ENCODE data around the gene ZNF497. TPM values are rescaled to one million over a fixed set of nuclear protein-coding genes. Genes with fewer than 3 reads are reported as not detected.

Gene ZNF497
- polyA plus RNA-seq, 1 of the 3 experiments (the other 2 are of a cell fraction) = 1.1 TPM

DNA sequence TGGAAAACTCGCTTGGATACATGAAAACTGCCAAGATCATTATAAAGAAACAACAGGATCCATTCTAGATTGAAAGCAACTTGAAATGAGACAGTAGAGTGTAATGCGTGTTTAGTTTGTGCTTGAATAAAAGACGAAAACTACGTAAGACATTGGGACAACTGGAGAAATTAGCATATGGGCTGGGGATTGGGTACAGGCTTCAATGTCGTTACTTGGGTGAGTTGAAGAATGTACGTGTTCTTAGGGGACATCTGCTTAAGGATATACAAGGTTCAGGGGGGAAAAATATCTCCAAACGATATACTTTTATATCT, 57.8 kb downstream of the ZNF497 start:
- no peaks in the 10 kb centered on the region for H3K9me2 ChIP-seq
- no peaks in the 10 kb centered on the region for H3K9me3 ChIP-seq
- H3K4me1 ChIP-seq (ENCODE audit: control insufficient read depth in 1 of 2, insufficient read depth in 2 of 2, low read depth in 1 of 2, low read length in 1 of 2) = peaks cover 0 to 16% of the 10 kb centered on the region in 2 experiments; a peak in 2 of 4 replicates
- no peak for TF ChIP-seq RAD21 (IDR thresholded peaks at IDR 0.05; ENCODE audit: low read length)
- no peak for TF ChIP-seq USF2 (IDR thresholded peaks at IDR 0.05; ENCODE audit: borderline replicate concordance, low read depth, low read length)
- no peak for TF ChIP-seq CTCF (IDR thresholded peaks at IDR 0.05)
- TF ChIP-seq JUND (IDR thresholded peaks at IDR 0.05) = no peak
- no peak for TF ChIP-seq NRF1 (IDR thresholded peaks at IDR 0.05; ENCODE audit: low read depth, low read length)
- TF ChIP-seq ELF1 (IDR thresholded peaks at IDR 0.05) = no peak
- no peak for TF ChIP-seq GABPA (IDR thresholded peaks at IDR 0.05; ENCODE audit: low read depth)
- no peak for TF ChIP-seq RFX5 (IDR thresholded peaks at IDR 0.05; ENCODE audit: low read length)
- TF ChIP-seq EZH2phosphoT487 (IDR thresholded peaks at IDR 0.05; ENCODE audit: borderline replicate concordance, low read depth) = no peak
- no peak for TF ChIP-seq TCF12 (IDR thresholded peaks at IDR 0.05)
- TF ChIP-seq FOSL2 (IDR thresholded peaks at IDR 0.05; ENCODE audit: borderline replicate concordance, low read depth) = no peak
- no peak for TF ChIP-seq FOXJ3 (CRISPR knock-in tag; IDR thresholded peaks at IDR 0.05)
- TF ChIP-seq, protein P1, sequence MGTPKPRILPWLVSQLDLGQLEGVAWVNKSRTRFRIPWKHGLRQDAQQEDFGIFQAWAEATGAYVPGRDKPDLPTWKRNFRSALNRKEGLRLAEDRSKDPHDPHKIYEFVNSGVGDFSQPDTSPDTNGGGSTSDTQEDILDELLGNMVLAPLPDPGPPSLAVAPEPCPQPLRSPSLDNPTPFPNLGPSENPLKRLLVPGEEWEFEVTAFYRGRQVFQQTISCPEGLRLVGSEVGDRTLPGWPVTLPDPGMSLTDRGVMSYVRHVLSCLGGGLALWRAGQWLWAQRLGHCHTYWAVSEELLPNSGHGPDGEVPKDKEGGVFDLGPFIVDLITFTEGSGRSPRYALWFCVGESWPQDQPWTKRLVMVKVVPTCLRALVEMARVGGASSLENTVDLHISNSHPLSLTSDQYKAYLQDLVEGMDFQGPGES (IDR thresholded peaks at IDR 0.05; ENCODE audit: low read depth, low read length) = no peak
- TF ChIP-seq SIN3A (IDR thresholded peaks at IDR 0.05; ENCODE audit: borderline replicate concordance, low read depth, low read length) = no peak
- TF ChIP-seq EP300 (IDR thresholded peaks at IDR 0.05; ENCODE audit: borderline replicate concordance in 1 of 2, low read depth in 1 of 2, low read length in 1 of 2) = no peak
- TF ChIP-seq POLR2AphosphoS5 (IDR thresholded peaks at IDR 0.05; ENCODE audit: low read depth, low read length) = no peak
- TF ChIP-seq GATA2 (CRISPR knock-in tag; IDR thresholded peaks at IDR 0.05) = no peak
- no peak for TF ChIP-seq RCOR1 (IDR thresholded peaks at IDR 0.05; ENCODE audit: low read length)
- no peak for TF ChIP-seq TEAD4 (IDR thresholded peaks at IDR 0.05; ENCODE audit: borderline replicate concordance, insufficient read depth)
- H3K9ac ChIP-seq = peak overlapping the region; percentile 1; the same call in 1 of the 2 replicates
- H3K79me2 ChIP-seq (ENCODE audit: insufficient read depth) = peaks cover 37% of the 10 kb centered on the region
- CTCF ChIA-PET = interaction anchor here (2.0 kb wide), 1 partner anchor 215 kb away, joined by 4 read pairs; the partner anchor contains the start of gene ZBTB45
- 48% methylated on average over 7 of the region's 7 CpGs for WGBS (ENCODE audit: low lambda C conversion rate)
- H3K27me3 ChIP-seq (ENCODE audit: insufficient read depth) = no peaks in the 10 kb centered on the region
- H3F3A ChIP-seq (replicated peaks; ENCODE audit: insufficient read depth) = peaks cover 21% of the 10 kb centered on the region
- H3K36me3 ChIP-seq (replicated peaks in 1 of 2; ENCODE audit: control insufficient read depth in 1 of 2, insufficient read depth in 2 of 2, low read length in 1 of 2) = peaks cover 52 to 60% of the 10 kb centered on the region in 2 experiments
- no peaks in the 10 kb centered on the region for H4K20me1 ChIP-seq (ENCODE audit: insufficient read depth)
- peak overlapping the region; percentile 73 to 86 for H3K27ac ChIP-seq (ENCODE audit: low read depth in 2 of 2, low read length in 1 of 2)
- peak overlapping the region; percentile 79 to 97; a peak in 3 of 4 replicates for H3K4me3 ChIP-seq (ENCODE audit: low read depth in 2 of 2, low read length in 1 of 2)
- POLR2A ChIA-PET = interaction anchor here (0.6 to 2.2 kb wide), 2 partner anchors 13 to 22 kb away, joined by 6 to 12 read pairs; partner anchors contain the start of gene ZSCAN22
- DNase-seq = no peak
- peak overlapping the region; percentile 54 for H3K4me2 ChIP-seq
- H2AFZ ChIP-seq (ENCODE audit: low read depth) = peak overlapping the region; percentile 85; the same call in 1 of the 2 replicates

Small RNAs within 50 kb of the gene (small RNA-seq; reads per million reads assigned to genes)
- 0 to 0.20 (median 0) reads per million in 7 experiments for gene MIR4754
- 0 to 0.13 (median 0) reads per million in 7 experiments for gene MIR6806
- gene RNA5SP473 = 0 to 1.5 (median 0.64) reads per million in 7 experiments

Other genes starting within 250 kb of the ZNF497 start
- gene ZNF329, start 212.0 kb downstream of the ZNF497 start, polyA plus RNA-seq (2012; rRNA removed) = 3.6 and 5.0 TPM in 2 replicates
- gene ZNF274, start 179.7 kb downstream of the ZNF497 start, polyA plus RNA-seq (2012; rRNA removed) = 3.1 and 4.0 TPM in 2 replicates
- gene ZNF544, start 133.8 kb downstream of the ZNF497 start, polyA plus RNA-seq (2012; rRNA removed) = 0.58 and 0.89 TPM in 2 replicates
- 1.4 and 1.8 TPM in 2 replicates for gene ZNF8, start 83.8 kb downstream of the ZNF497 start, polyA plus RNA-seq (2012; rRNA removed)
- gene ERVK3-1, start 57.4 kb downstream of the ZNF497 start, polyA plus RNA-seq (2012; rRNA removed) = 69.4 and 85.3 TPM in 2 replicates
- gene ZSCAN22, start 35.8 kb downstream of the ZNF497 start, polyA plus RNA-seq (2012; rRNA removed) = 2.3 and 2.9 TPM in 2 replicates
- gene A1BG, start 9.3 kb downstream of the ZNF497 start, polyA plus RNA-seq (2012; rRNA removed) = 61.4 and 62.6 TPM in 2 replicates
- 1.2 and 1.6 TPM in 2 replicates for gene ZNF837, start 18.3 kb upstream of the ZNF497 start, polyA plus RNA-seq (2012; rRNA removed)
- gene RPS5, start 24.5 kb upstream of the ZNF497 start, polyA plus RNA-seq (2012; rRNA removed) = 3,905 and 4,334 TPM in 2 replicates
- gene RNF225, start 32.9 kb upstream of the ZNF497 start, polyA plus RNA-seq (2012; rRNA removed) = 0.13 TPM in 1 of 2 replicates, not detected in the other
- 9.4 and 12.0 TPM in 2 replicates for gene ZNF584, start 45.9 kb upstream of the ZNF497 start, polyA plus RNA-seq (2012; rRNA removed)
- gene ZNF132, start 77.4 kb upstream of the ZNF497 start, polyA plus RNA-seq (2012; rRNA removed) = 1.3 and 1.9 TPM in 2 replicates
- gene ZNF324B, start 88.9 kb upstream of the ZNF497 start, polyA plus RNA-seq (2012; rRNA removed) = 2.9 and 3.8 TPM in 2 replicates
- gene ZNF324, start 104.3 kb upstream of the ZNF497 start, polyA plus RNA-seq (2012; rRNA removed) = 5.6 and 6.0 TPM in 2 replicates
- 6.9 and 7.0 TPM in 2 replicates for gene ZNF446, start 113.6 kb upstream of the ZNF497 start, polyA plus RNA-seq (2012; rRNA removed)
- gene SLC27A5, start 149.2 kb upstream of the ZNF497 start, polyA plus RNA-seq (2012; rRNA removed) = 50.5 and 57.3 TPM in 2 replicates
- gene ZBTB45, start 157.1 kb upstream of the ZNF497 start, polyA plus RNA-seq (2012; rRNA removed) = 7.9 and 11.3 TPM in 2 replicates
- 321 and 594 TPM in 2 replicates for gene TRIM28, start 181.3 kb upstream of the ZNF497 start, polyA plus RNA-seq (2012; rRNA removed)
- gene CHMP2A, start 192.4 kb upstream of the ZNF497 start, polyA plus RNA-seq (2012; rRNA removed) = 308 and 381 TPM in 2 replicates
- 109 and 135 TPM in 2 replicates for gene UBE2M, start 195.9 kb upstream of the ZNF497 start, polyA plus RNA-seq (2012; rRNA removed)
- gene MZF1, start 210.6 kb upstream of the ZNF497 start, polyA plus RNA-seq (2012; rRNA removed) = 31.8 and 38.4 TPM in 2 replicates

All from SK-N-SH (cell line).